Kasumi-1 (cell line): ENCODE results near the gene GNL1.

Experiments
- DNase-seq, 2 experiments: peaks; one replicate each; lab custom pipeline; 2025; lab: John Stamatoyannopoulos, UW

Gene GNL1

GRCh38 chr6:30556066-30556905, at the start of gene GNL1:
Gene GNL1, minus strand, starts transcription at chr6:30556489. Its CDS starts 286 bp downstream, at chr6:30556203.
- peak; percentile 72 to 80 for DNase-seq

GRCh38 chr6:30603961-30604360, 47.7 kb upstream of the GNL1 start:
- DNase-seq, result no peak

- DNase-seq, result no peak
These were observed 45.7 kb upstream of the GNL1 start for GRCh38 chr6:30601815-30602641.

GRCh38 chr6:30601436-30601814, 45.1 kb upstream of the GNL1 start:
- no peak for DNase-seq

- DNase-seq, result no peak
These were observed 44.2 kb upstream of the GNL1 start for GRCh38 chr6:30600451-30600961.

GRCh38 chr6:30599625-30600324, 43.5 kb upstream of the GNL1 start:
- DNase-seq, result no peak

- no peak for DNase-seq
These were observed 42.8 kb upstream of the GNL1 start for GRCh38 chr6:30598912-30599624.

GRCh38 chr6:30597315-30598144, 41.2 kb upstream of the GNL1 start:
- peak; percentile 47 to 62 for DNase-seq

- no peak for DNase-seq
These were observed 36.0 kb upstream of the GNL1 start for GRCh38 chr6:30592287-30592686.

GRCh38 chr6:30591008-30591407, 34.7 kb upstream of the GNL1 start:
- DNase-seq, result no peak

- DNase-seq, result no peak
These were observed 34.2 kb upstream of the GNL1 start for GRCh38 chr6:30590509-30590908.

GRCh38 chr6:30589754-30590358, 33.6 kb upstream of the GNL1 start:
- no peak for DNase-seq

GRCh38 chr6:30583921-30584320, 27.6 kb upstream of the GNL1 start:
- DNase-seq, result no peak

GRCh38 chr6:30578051-30578450, 21.8 kb upstream of the GNL1 start:
- no peak for DNase-seq

- DNase-seq, result no peak
These were observed 16.8 kb upstream of the GNL1 start for GRCh38 chr6:30573113-30573512.

- DNase-seq, result no peak
These were observed 15.9 kb upstream of the GNL1 start for GRCh38 chr6:30572148-30572547.

GRCh38 chr6:30571762-30572082, 15.4 kb upstream of the GNL1 start:
- no peak for DNase-seq

GRCh38 chr6:30571075-30571761, 14.9 kb upstream of the GNL1 start, which contains the start of gene ABCF1:
Gene ABCF1, plus strand, starts transcription at chr6:30571442. Its CDS starts 46 bp downstream, at chr6:30571488.
- DNase-seq, result peak; percentile 90 to 91

- DNase-seq, result peak in 1 of 2 experiments; percentile 34
These were observed 14.4 kb upstream of the GNL1 start for GRCh38 chr6:30570740-30571074.

- no peak for DNase-seq
These were observed 14.0 kb upstream of the GNL1 start for GRCh38 chr6:30570263-30570662.
